GM21390 (cell line): ENCODE results near the gene CEP131.

Experiments used
- ATAC-seq: cut with Tn5 transposase; IDR thresholded peaks from one replicate; pipeline ENCODE4 v1.9.1; 2021; ENCODE audit not compliant: unreplicated experiment

The CEP131 gene

DNA sequence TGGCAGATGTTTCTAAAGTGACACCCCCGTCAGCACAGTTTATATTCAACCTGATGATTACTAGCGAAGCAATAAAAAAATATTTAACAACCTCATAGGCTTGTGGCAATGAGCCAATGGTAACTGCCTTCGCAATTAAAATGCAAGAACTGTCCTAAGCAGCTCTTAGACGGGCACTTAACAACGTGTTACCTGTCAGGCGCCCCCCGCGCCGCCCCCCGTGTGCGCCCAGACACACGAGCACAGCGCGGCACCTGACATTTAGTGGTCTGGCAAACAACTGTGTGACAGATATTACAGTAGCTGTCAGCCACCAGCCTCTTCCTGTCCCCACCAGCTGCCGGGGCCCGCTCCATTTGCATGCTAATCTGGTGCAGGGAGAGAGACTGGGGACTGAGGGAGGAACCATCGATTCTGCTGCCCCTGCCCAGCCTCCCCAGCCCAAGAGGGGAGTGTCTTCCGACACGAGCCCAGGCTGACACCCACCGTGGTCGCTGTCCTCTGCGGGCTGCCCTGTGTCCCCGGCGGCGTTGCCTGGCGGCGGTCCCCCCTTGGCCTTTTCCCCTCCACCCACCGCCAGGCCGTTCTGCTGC, 29.0 kb upstream of the CEP131 start:
- ATAC-seq = no peak

DNA sequence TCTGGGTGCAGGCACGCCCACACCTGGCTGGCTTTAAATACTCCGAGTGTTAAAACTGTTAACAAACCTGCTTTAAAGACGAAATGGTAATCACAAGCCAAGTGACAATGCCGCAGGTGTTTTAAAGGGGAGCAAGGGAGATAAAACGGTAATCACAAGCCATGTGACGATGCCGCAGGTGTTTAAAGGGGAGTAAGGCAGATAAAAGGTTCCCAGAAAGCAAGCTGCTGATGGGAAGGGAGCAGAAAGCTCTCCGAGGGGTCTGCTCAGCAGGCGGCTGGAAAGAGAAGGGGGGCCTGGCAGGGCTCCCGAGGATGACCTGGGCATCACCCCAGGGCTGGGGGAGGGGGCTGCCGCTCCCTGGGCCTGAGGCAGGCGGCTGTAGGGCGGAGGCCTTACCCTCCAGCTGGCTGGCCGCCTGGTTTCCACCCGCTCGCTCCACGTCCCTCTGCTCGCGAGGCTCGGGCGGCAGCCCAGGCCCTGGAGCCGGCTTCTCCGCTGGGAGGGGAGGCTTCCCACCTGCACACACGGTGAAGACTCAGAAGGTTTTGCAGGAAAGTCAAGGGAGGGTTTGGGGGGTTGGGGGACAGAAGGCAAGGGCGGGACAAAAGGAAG, 28.4 kb upstream of the CEP131 start:
- no peak for ATAC-seq

GRCh38 chr17:81250286-81251093, 27.7 kb upstream of the CEP131 start:
- ATAC-seq = no peak

- no peak for ATAC-seq
Observed at GRCh38 chr17:81249223-81250040, 26.7 kb upstream of the CEP131 start.

DNA sequence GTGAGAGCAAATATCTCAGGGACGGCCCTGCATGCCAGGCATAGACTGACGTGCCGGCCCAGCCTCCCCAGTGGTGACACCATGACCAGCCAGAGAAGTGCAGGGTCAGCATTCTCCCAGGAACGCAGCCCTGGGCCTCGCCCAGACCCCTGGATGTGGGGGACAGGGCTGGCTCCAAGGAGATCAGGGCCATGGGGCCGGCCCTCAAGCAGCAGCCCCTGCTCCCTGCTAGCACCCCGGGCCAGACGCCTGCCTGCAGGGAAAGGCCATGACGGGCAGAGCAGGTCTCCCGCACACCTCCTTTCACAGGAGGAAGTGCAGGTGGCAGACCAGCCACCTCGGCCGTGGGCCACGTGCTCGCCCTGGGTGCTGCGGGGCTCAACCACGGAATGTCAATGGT, 25.9 kb upstream of the CEP131 start:
- ATAC-seq = no peak

GRCh38 chr17:81247339-81247990, 24.7 kb upstream of the CEP131 start:
- no peak for ATAC-seq

- ATAC-seq = no peak
Observed at GRCh38 chr17:81246679-81247338, 24.0 kb upstream of the CEP131 start.

DNA sequence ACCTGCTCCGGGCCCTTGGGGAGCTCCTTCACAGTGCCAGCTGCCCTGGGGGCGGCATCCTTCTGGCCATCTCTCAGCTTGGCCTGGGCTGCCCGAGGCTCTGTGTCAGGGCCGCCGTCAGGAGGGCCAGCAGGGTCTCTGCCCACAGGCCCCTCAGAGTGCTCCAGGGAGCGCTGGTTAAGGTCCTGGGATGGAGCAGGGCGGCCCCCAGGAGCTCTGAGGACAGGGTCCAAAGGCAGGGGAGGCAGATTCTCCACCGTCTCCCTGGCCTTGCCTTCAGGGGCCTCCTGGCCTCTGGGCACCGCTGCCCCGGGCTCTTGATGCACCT, 23.5 kb upstream of the CEP131 start:
- no peak for ATAC-seq

GRCh38 chr17:81245665-81246342, 23.0 kb upstream of the CEP131 start:
- ATAC-seq = no peak

- no peak for ATAC-seq
Observed at GRCh38 chr17:81245024-81245664, 22.4 kb upstream of the CEP131 start.

GRCh38 chr17:81244358-81245023, 21.7 kb upstream of the CEP131 start:
- ATAC-seq = no peak

- ATAC-seq = no peak
Observed at GRCh38 chr17:81243333-81243664, 20.5 kb upstream of the CEP131 start.

DNA sequence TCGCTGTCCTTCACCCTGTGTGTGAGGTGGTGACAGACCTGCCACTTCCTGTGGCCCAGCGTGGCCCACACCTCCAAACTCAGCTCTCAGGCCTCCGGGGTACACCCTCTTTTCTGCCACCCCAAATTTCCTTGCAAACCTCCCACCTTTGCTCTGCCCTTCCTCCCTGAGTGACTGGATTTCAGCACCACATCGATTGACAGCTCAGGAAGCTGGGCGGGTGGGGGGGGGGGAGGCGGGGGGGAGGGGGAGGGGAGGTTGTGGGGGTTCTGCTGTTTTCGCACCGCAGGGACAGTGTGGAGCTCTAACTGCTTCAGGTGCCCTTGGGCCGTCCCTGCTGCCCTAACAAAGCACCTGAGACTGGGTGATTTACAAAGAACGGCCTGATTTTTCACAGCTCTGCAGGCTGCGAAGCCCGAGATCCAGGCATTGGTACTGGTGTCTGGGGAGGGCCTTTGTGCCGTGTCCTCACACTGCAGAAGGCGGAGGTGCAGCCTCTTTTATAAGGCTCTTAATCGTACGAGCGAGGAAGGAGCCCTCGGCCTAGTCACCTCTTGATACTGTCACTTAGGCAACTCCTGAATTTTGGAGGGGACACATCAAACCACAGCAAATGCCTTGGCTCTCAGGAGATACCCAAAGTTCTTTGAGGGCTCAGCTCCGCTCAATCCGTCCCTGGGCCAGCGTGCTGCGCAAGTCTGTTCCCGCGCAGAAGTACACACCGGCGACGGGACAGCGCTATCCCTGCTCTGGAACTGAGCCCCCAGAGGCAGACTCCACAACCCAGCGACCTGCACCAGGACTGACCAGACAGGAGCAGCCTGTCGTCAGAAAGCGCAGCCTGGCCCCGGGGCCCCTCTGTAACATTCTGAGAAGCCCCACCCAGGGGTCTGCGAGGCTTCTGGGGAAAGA, 19.9 kb upstream of the CEP131 start:
- ATAC-seq = no peak

DNA sequence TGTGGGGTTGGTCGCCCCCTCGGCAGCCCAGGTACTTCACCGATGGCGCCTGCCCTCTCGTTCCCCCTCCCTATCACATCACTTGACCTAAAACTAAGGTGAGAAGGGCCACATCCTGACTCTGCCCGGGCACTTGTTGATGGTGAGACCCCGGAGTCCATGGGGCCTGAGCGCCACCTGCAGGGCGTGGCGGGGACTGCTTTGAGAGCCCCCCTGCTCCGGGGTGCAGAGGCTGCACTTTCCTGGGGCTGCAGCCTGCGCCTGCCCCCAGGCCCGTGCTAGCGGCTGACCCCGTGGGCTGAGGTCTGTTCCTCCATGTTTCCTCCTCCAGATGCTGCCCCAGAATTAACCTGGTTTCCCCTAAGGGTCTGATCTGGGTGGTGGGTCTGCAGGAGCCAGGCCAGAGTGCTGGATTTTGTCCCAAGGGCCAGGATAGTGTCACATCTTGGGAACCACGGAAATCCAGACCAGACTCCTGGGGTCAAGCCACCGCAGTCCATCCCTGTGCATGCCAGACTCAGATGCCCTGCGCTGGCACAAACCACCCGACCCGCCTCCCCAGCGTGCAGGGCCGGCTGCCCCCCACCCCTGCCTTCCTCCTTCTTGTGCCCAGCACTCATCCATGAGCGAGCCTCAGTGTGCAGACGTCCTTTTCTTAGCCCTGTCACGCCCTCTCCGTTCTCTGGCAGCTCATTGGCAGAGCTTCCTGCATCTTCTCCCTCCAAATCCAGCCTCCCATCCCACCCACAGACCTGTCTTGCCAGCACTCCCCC, 19.1 kb upstream of the CEP131 start:
- ATAC-seq = no peak

- no peak for ATAC-seq
Observed at GRCh38 chr17:81241203-81241602, 18.4 kb upstream of the CEP131 start.

- no peak for ATAC-seq
Observed at GRCh38 chr17:81240761-81241160, 18.0 kb upstream of the CEP131 start.
